Fibroblast of lung (primary cell): ENCODE results near the gene ZNF277. TPM values are rescaled to one million over a fixed set of nuclear protein-coding genes. Genes with fewer than 3 reads are reported as not detected.
A peak's percentile ranks its signal among the peaks of the same experiment; 100 is the strongest.

ENCODE experiments used
- DNase-seq, 2 donors: peaks; one replicate each; pipeline versions ENCODE4 v3.0.0 to v3.0.0-alpha.2; 2010; ENCODE audit warnings: low read depth in 2 of 2
- H2AFZ ChIP-seq: 2 replicates; pipeline ENCODE4 v1.5.1; 2012; ENCODE audit warnings: low read length, control low read depth, inconsistent platforms
- H3K27ac ChIP-seq: 2 replicates; pipeline ENCODE4 v1.5.1; 2011; ENCODE audit warnings: low read length, control low read depth; ENCODE audit not compliant: insufficient read depth
- H3K27me3 ChIP-seq: 2 replicates; pipeline ENCODE4 v1.5.1; 2011; ENCODE audit warnings: mild to moderate bottlenecking, low read length; ENCODE audit not compliant: control insufficient read depth, insufficient read depth
- H3K36me3 ChIP-seq: 2 replicates; pipeline ENCODE4 v1.5.1; 2011; ENCODE audit warnings: low read length; ENCODE audit not compliant: control insufficient read depth, insufficient read depth
- H3K4me1 ChIP-seq: 2 replicates; pipeline ENCODE4 v1.5.1; 2011; ENCODE audit warnings: low read length; ENCODE audit not compliant: control insufficient read depth, insufficient read depth; ENCODE audit errors: extremely low read depth
- H3K4me2 ChIP-seq: 2 replicates; pipeline ENCODE4 v1.5.1; 2011; ENCODE audit warnings: low read length, control low read depth; ENCODE audit not compliant: insufficient read depth; ENCODE audit errors: extremely low read depth
- H3K4me3 ChIP-seq, 4 experiments: fragments of 200-600 bp in 1 of 4; sonication (generic) in 1 of 4; replicated peaks in 1 of 4; 2 replicates each; pipeline ENCODE4 v1.5.1; 2011 to 2016; ENCODE audit warnings: low read length in 4 of 4, low read depth in 3 of 4, mild to moderate bottlenecking in 3 of 4, control low read depth in 2 of 4, inconsistent platforms in 1 of 4, mixed read lengths in 1 of 4; ENCODE audit not compliant: insufficient read depth in 1 of 4; ENCODE audit errors: control extremely low read depth in 1 of 4
- H3K79me2 ChIP-seq: 2 replicates; pipeline ENCODE4 v1.5.1; 2012; ENCODE audit warnings: mild to moderate bottlenecking, low read length, inconsistent platforms; ENCODE audit not compliant: control insufficient read depth, insufficient read depth
- H3K9ac ChIP-seq: 2 replicates; pipeline ENCODE4 v1.5.1; 2011; ENCODE audit warnings: mild to moderate bottlenecking, low read length, control low read depth; ENCODE audit not compliant: insufficient read depth
- H3K9me3 ChIP-seq: 2 replicates; pipeline ENCODE4 v1.5.1; 2012; ENCODE audit warnings: low read depth, low read length; ENCODE audit not compliant: control insufficient read depth, insufficient read depth
- H4K20me1 ChIP-seq: 2 replicates; pipeline ENCODE4 v1.5.1; 2011; ENCODE audit warnings: low read length; ENCODE audit not compliant: control insufficient read depth, insufficient read depth; ENCODE audit errors: extremely low read depth
- CTCF ChIP-seq, 2 donors: IDR thresholded peaks in 1 of 2; conservative IDR thresholded peaks in 1 of 2; 1 replicate in 1 of 2; 2 replicates in 1 of 2; pipeline ENCODE4 v1.5.1; 2011 to 2012; ENCODE audit warnings: low read length in 2 of 2, control low read depth in 1 of 2, inconsistent platforms in 1 of 2, low read depth in 1 of 2, mild to moderate bottlenecking in 1 of 2
- EZH2 ChIP-seq: IDR thresholded peaks from 2 replicates; pipeline ENCODE4 v1.5.1; 2012; ENCODE audit warnings: low read length, control low read depth, mild to moderate bottlenecking; ENCODE audit errors: missing control alignments
- polyA plus RNA-seq, 2 donors: library from polyadenylated mRNA; depleted of rRNA in 1 of 2; stranded (reverse) in 1 of 2; unstranded in 1 of 2; fragments of >200 nt; gene quantifications; 2 replicates each; pipeline ENCODE4 v1.2.1, GENCODE V29; 2011 to 2012; ENCODE audit warnings: missing spikeins in 1 of 2
- total RNA-seq: library from RNA; depleted of rRNA; stranded (reverse); fragments of >200 nt; gene quantifications from 2 replicates; pipeline ENCODE4 v1.2.1, GENCODE V29; 2014

The ZNF277 gene
- total and polyA plus RNA-seq, 2 donors (not counting 1 experiment from before 2014, with no cell fraction given) = 23.1 to 66.6 TPM

- no peaks in the 10 kb centered on the region for H3K27me3 ChIP-seq
- no peaks in the 10 kb centered on the region for H3K36me3 ChIP-seq
- H4K20me1 ChIP-seq = no peaks in the 10 kb centered on the region
- no peaks in the 10 kb centered on the region for H3K9me3 ChIP-seq
- TF ChIP-seq EZH2 = no peak
- no peak for TF ChIP-seq CTCF (conservative IDR thresholded peaks at IDR 0.05 in 1 of 2, IDR thresholded peaks at IDR 0.05 in 1 of 2; ENCODE audit: low read depth in 1 of 2, low read length in 2 of 2)
- DNase-seq = peak; percentile 20 to 65
- H3K4me1 ChIP-seq = peaks cover 2% of the 10 kb centered on the region
- H3K79me2 ChIP-seq = peaks cover 16% of the 10 kb centered on the region
- H3K4me3 ChIP-seq = no peak overlapping the region
- no peak overlapping the region for H2AFZ ChIP-seq
- no peak overlapping the region for H3K4me2 ChIP-seq
- H3K9ac ChIP-seq = no peak overlapping the region
- H3K27ac ChIP-seq = no peak overlapping the region
Observed at GRCh38 chr7:112211348-112211907, 4.9 kb downstream of the ZNF277 start.

DNA sequence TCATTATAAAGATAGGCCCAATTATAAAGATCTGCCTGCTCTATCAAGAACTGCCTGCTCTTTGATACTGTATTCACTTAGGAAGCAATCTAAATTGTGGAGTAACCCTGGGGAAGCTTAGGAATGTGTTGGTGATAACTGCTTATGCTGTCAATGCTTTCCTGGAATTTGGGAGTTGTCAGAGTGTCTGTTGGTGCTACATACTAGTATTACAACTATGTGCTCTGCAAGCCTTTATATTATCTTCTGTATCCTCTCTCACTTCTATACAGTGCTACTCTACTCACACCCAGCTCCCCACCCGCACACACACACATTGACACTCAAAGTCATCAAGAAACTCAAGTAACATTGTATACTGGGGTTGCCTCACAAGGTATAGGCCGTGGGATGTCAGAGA, 6.1 kb downstream of the ZNF277 start:
- H3K36me3 ChIP-seq = no peaks in the 10 kb centered on the region
- no peak overlapping the region for H2AFZ ChIP-seq
- no peak overlapping the region for H3K4me3 ChIP-seq
- H3K27ac ChIP-seq = no peak overlapping the region
- no peak overlapping the region for H3K4me2 ChIP-seq
- no peak for TF ChIP-seq CTCF (conservative IDR thresholded peaks at IDR 0.05 in 1 of 2, IDR thresholded peaks at IDR 0.05 in 1 of 2; ENCODE audit: low read depth in 1 of 2, low read length in 2 of 2)
- TF ChIP-seq EZH2 = no peak
- H3K9ac ChIP-seq = no peak overlapping the region
- no peaks in the 10 kb centered on the region for H3K9me3 ChIP-seq
- H3K4me1 ChIP-seq = peaks cover 2% of the 10 kb centered on the region
- no peaks in the 10 kb centered on the region for H3K27me3 ChIP-seq
- DNase-seq = peak in 1 of 2 donors; percentile 47
- peaks cover 6% of the 10 kb centered on the region for H3K79me2 ChIP-seq
- no peaks in the 10 kb centered on the region for H4K20me1 ChIP-seq

- Histone ChIP-seq H3K79me2 (peaks cover 3% of the 10 kb centered on the region), H4K20me1 (no peaks in the 10 kb centered on the region), H3K9me3 (no peaks in the 10 kb centered on the region), H3K4me3 (no peak overlapping the region), H2AFZ (no peak overlapping the region), H3K4me1 (peaks cover 2% of the 10 kb centered on the region), H3K27me3 (no peaks in the 10 kb centered on the region), H3K9ac (no peak overlapping the region), H3K36me3 (no peaks in the 10 kb centered on the region), H3K27ac (no peak overlapping the region), H3K4me2 (no peak overlapping the region)
- TF ChIP-seq EZH2 (no peak), CTCF (conservative IDR thresholded peaks at IDR 0.05 in 1 of 2, IDR thresholded peaks at IDR 0.05 in 1 of 2; ENCODE audit: low read depth in 1 of 2, low read length in 2 of 2) (no peak)
- DNase-seq = no peak
Observed at GRCh38 chr7:112213735-112214134, 7.2 kb downstream of the ZNF277 start.
